ENCODE measurements around the gene MYOM1.

The MYOM1 gene

GRCh38 chr18:3250237-3251107 lies 30.7 kb upstream of the MYOM1 start:
- no peak for DNase-seq (ENCODE audit: low spot score)

GRCh38 chr18:3248658-3249359 lies 29.0 kb upstream of the MYOM1 start:
- no peak for DNase-seq (ENCODE audit: low spot score)

GRCh38 chr18:3248062-3248657 lies 28.4 kb upstream of the MYOM1 start:
- DNase-seq (ENCODE audit: low spot score): no peak

DNA sequence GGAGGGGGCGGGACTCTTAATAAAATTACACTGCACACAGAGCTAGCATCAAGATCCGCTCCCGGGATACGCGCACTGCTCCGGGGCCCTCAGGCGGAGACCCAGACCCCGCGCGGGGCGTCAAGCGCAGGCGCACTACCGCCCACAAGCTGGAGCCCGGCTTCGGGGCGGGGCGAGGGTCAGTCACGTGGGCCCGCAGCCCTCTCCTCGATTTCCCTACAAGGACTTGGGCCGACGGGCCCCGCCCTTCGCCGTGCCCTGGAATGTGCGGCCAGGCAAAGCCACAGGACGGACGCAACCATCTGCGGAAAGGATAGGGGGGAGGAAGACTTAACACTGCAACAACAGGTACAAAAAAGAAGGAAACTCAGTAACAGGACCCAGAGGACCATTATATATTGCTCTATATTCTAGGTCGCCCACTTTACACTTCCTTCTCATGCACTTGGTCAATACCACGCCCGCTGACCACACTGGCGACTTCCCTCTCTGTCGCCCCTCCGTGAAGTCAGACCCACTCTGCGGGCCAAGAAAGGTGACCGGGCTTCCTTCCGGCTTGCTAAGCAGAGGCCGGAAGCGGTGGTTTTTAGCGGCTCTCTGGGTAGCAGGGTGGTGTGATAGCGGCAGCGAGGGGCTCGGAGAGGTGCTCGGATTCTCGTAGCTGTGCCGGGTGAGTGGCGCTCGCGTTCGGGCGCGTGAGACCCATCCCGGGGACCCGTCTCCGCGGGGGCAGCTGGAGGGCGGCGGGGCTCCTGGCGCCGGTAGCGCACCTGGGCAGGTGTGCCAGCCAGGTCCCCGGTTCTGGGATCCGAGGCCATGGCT lies 27.7 kb upstream of the MYOM1 start, which contains the start of gene MYL12A:
Gene MYL12A, plus strand, starts transcription at position 562 of the 822 bp plus-strand sequence. CDS start 5,447 bp downstream, outside the sequence.
- peak; percentile 98 for DNase-seq (ENCODE audit: low spot score)

GRCh38 chr18:3246635-3247239 lies 27.0 kb upstream of the MYOM1 start:
- DNase-seq (ENCODE audit: low spot score): no peak

DNA sequence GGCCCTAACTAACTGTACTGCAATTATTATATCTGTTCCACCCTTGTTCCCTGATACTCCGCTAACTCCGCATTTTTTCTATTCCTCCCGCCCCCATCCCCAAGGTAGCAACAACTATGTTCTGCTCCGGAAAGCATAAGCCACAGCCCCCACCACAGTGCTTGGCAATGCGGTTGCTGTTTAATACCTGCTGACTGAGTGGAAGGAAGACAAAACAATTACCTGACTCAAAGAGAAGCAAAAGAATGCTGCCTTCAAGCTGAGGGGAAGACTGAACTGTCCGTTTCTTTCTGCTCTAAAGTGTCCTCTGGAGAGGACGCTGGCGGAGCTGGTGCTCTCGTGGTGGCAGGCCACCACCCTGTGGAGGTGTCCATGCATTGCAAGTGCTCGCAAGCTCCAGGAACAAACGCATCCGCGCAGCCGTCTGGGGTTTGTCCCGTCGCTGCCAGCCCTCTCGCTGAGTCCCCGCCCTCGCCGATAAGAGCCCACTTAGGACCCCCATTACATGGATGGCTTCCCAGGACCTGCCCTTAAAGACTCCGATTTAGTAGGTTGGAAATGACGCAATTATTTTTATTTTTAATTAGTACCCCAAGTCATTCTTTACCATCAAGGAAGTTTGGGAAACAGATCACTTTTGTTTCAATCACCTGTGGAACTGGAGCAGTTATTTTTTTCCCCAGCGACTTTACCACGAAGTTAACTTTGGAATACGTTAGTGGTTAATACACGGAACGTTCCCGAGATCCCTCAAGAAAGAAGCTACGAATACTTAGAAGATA lies 26.3 kb upstream of the MYOM1 start:
- DNase-seq (ENCODE audit: low spot score): peak; percentile 87

- no peak for DNase-seq (ENCODE audit: low spot score)
These were observed 25.4 kb upstream of the MYOM1 start for GRCh38 chr18:3245185-3245564.

- DNase-seq (ENCODE audit: low spot score): no peak
These were observed 19.0 kb upstream of the MYOM1 start for GRCh38 chr18:3238742-3239141.

GRCh38 chr18:3236470-3236869 lies 16.7 kb upstream of the MYOM1 start:
- DNase-seq (ENCODE audit: low spot score): no peak

DNA sequence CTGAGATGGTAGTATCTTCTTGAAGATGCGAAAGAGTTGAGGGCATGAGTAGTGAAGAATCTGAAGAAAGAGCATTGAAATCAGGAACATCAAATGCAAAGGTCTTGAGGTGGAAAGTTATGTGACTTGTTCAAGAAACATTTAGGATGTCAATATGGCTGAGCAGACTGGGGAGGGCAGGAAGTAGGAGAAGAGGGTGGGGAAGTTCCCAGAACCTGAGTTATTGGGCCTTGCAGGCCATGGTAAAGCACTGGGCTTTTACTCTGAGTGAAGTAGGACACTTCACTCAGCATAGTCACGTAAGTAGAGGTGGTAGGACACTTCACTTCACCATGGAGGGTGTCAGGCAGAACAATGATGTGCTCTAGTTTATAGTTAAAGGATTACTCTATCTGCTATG lies 16.1 kb upstream of the MYOM1 start:
- DNase-seq (ENCODE audit: low spot score): no peak

- no peak for DNase-seq (ENCODE audit: low spot score)
These were observed 14.7 kb upstream of the MYOM1 start for GRCh38 chr18:3234457-3234856.

GRCh38 chr18:3233433-3234168 lies 13.8 kb upstream of the MYOM1 start:
- no peak for DNase-seq (ENCODE audit: low spot score)

DNA sequence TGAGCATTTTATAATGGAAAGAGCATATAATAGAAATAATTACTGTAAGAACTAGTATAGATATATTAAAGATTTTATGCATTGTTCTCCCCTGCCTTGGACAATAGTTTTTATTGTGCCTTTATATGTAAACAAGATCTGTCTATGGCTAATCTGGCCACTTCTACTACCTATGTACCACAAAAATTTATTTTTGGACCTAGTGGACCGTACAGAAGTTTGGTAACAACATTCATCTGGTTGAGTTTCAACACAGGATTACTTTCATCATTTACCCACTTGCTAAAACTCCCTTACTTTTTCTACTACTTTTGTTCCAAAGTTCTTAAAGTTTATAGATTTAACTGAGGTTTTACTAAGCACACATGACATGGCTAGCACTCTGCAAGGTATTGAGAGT lies 13.2 kb upstream of the MYOM1 start:
- no peak for DNase-seq (ENCODE audit: low spot score)

- no peak for DNase-seq (ENCODE audit: low spot score)
These were observed 10.9 kb upstream of the MYOM1 start for GRCh38 chr18:3230401-3231334.

DNA sequence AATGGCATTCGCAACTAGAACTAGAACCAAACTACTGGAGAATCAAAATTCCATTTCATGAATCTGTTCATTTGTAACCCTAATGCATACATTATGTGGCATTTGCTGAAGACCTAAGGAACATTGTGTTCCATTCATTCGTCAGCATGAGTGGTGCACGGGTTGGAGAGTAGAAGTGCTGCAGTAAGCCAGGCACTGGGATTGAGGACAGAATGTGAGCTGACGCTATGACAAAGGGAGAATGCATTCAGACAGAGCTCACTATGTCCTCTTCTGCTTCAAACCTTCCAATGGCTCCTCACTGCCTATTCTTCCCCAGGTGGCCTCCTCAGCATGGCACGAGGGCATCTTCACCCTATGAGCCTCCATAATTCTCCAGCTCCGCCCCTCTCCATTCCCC lies 6.3 kb upstream of the MYOM1 start:
- no peak for DNase-seq (ENCODE audit: low spot score)

DNA sequence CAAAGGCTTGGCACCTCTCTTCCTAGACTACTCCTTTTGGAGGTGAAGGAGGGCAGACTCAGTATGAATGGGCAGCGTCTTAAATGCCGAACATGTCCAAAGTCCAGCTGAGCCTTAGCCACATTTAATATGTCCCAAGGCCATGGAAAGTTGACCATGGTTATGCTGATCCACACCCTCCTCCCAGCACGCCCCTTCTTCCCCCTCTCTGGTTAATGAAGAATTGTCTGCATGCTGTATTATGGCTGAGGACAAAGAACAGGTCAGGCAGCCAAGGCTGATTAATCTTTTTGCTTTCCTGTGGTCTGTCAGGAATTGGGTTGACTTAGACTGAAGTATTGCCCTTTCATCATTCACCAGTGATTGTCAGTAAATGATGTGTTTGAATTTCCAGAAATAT lies 5.8 kb upstream of the MYOM1 start:
- DNase-seq (ENCODE audit: low spot score): no peak

- no peak for DNase-seq (ENCODE audit: low spot score)
These were observed 4.5 kb upstream of the MYOM1 start for GRCh38 chr18:3224223-3224622.

GRCh38 chr18:3223356-3223755 lies 3.6 kb upstream of the MYOM1 start:
- no peak for DNase-seq (ENCODE audit: low spot score)

DNA sequence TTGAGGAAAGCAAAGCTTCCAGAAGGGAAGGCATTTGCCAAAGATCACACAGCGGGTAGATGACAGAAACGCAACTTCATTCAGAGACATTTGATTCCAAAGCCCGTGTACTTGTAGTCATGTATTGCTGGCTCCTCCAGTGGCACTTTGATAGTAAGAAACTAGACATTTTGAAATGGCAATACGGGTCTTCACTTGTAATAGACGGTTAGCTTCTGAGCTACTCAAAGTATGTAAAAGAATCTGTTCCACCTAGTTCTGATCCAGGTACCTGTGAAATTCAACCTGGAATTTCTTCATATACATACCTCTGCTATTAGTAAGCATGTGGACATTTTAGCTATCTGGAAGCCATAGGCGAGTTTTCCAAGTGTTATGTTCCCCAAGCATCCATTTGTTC lies 1.7 kb upstream of the MYOM1 start:
- DNase-seq (ENCODE audit: low spot score): no peak

Measured in SK-N-DZ (cell line).